Endothelial cell of umbilical vein (primary cell): ENCODE measurements around the gene CARD8. TPM values are rescaled to one million over a fixed set of nuclear protein-coding genes. Genes with fewer than 3 reads are reported as not detected.
A peak's percentile ranks its signal among the peaks of the same experiment; 100 is the strongest.

Experiments
- BruUV-seq: library from RNA; stranded (reverse); fragments of 400-500 nt; replicated peaks from 2 replicates; lab custom pipeline; 2021; lab: Mats Ljungman, UMichigan
- CTCF ChIA-PET: fragments of 300-600, 350-600 bp; sonication (Branson Sonifier 250); formaldehyde crosslinking; loops from one replicate; lab custom pipeline; 2021; ENCODE audit warnings: antibody characterized with exemption, inconsistent platforms; lab: Charles Lee
- POLR2A ChIA-PET: fragments of 300-600, 350-600 bp; sonication (Branson Sonifier 250); formaldehyde crosslinking; loops from one replicate; lab custom pipeline; 2021; ENCODE audit warnings: antibody characterized with exemption, inconsistent platforms; lab: Charles Lee
- DNase-seq: peaks from one replicate; pipeline ENCODE4 v3.0.0-alpha.2; 2011; ENCODE audit warnings: low read depth, low spot score
- FAIRE-seq: peaks from 2 replicates; lab custom pipeline; 2011; peaks lifted over from hg19 to GRCh38; lab: Jason Lieb, UNC
- H2AFZ ChIP-seq: 2 replicates; pipeline ENCODE4 v1.6.0; 2012; ENCODE audit warnings: low read depth, low read length, control low read depth, inconsistent platforms
- H3K27ac ChIP-seq: 2 replicates; pipeline ENCODE4 v1.5.1; 2011; ENCODE audit warnings: low read depth, mild to moderate bottlenecking, control low read depth, low read length, moderate library complexity; ENCODE audit not compliant: insufficient read depth
- H3K27me3 ChIP-seq, 2 experiments: 2 replicates each; pipeline versions ENCODE4 v1.6.0 to v1.6.1; 2011; ENCODE audit warnings: low read length in 2 of 2, mixed read lengths in 1 of 2; ENCODE audit not compliant: control insufficient read depth in 2 of 2, insufficient read depth in 2 of 2
- H3K36me3 ChIP-seq, 2 experiments: 2 replicates in 1 of 2; 3 replicates in 1 of 2; pipeline ENCODE4 v1.5.1; 2011; ENCODE audit warnings: low read length in 2 of 2, mild to moderate bottlenecking in 1 of 2, moderate library complexity in 1 of 2; ENCODE audit not compliant: control insufficient read depth in 2 of 2, insufficient read depth in 2 of 2; ENCODE audit errors: extremely low read depth in 1 of 2
- H3K4me1 ChIP-seq: 3 replicates; pipeline ENCODE4 v1.5.1; 2011; ENCODE audit warnings: mild to moderate bottlenecking, low read length; ENCODE audit not compliant: control insufficient read depth, insufficient read depth; ENCODE audit errors: extremely low read depth
- H3K4me2 ChIP-seq: 2 replicates; pipeline ENCODE4 v1.6.1; 2011; ENCODE audit warnings: low read length, control low read depth, mixed read lengths; ENCODE audit not compliant: insufficient read depth
- H3K4me3 ChIP-seq, 3 experiments: fragments of 200-600 bp in 1 of 3; sonication (generic), shearing (Covaris generic) in 1 of 3; replicated peaks in 1 of 3; 2 replicates each; pipeline ENCODE4 v1.5.1; 2011 to 2016; ENCODE audit warnings: control low read depth in 3 of 3, low read length in 3 of 3, mild to moderate bottlenecking in 2 of 3, inconsistent platforms in 1 of 3, low read depth in 1 of 3, moderate library complexity in 1 of 3; ENCODE audit not compliant: insufficient read depth in 1 of 3
- H3K79me2 ChIP-seq: 2 replicates; pipeline ENCODE4 v1.6.0; 2012; ENCODE audit warnings: low read length, inconsistent platforms; ENCODE audit not compliant: control insufficient read depth, insufficient read depth
- H3K9ac ChIP-seq: replicated peaks from 2 replicates; pipeline ENCODE3; 2011; ENCODE audit warnings: low read length, control low read depth; ENCODE audit not compliant: insufficient read depth; ENCODE audit errors: extremely low read depth
- H3K9me1 ChIP-seq: replicated peaks from 3 replicates; pipeline ENCODE4 v1.6.0; 2011; ENCODE audit warnings: mild to moderate bottlenecking, low read length; ENCODE audit not compliant: control insufficient read depth, insufficient read depth; ENCODE audit errors: extremely low read depth
- H3K9me3 ChIP-seq: replicated peaks from 2 replicates; pipeline ENCODE4 v1.5.1; 2012; ENCODE audit warnings: low read length, inconsistent platforms; ENCODE audit not compliant: control insufficient read depth, insufficient read depth
- H4K20me1 ChIP-seq: replicated peaks from 2 replicates; pipeline ENCODE3; 2011; ENCODE audit warnings: mild to moderate bottlenecking, low read length; ENCODE audit not compliant: control insufficient read depth, insufficient read depth; ENCODE audit errors: extremely low read depth
- CTCF ChIP-seq, 2 donors: IDR thresholded peaks; 1 replicate in 1 of 2; 2 replicates in 1 of 2; pipeline ENCODE4 v1.5.1; 2011; ENCODE audit warnings: low read length in 2 of 2, mild to moderate bottlenecking in 2 of 2, moderate library complexity in 2 of 2, control low read depth in 1 of 2, inconsistent platforms in 1 of 2, low read depth in 1 of 2; ENCODE audit not compliant: insufficient read depth in 1 of 2; ENCODE audit errors: extremely low read depth in 1 of 2
- EZH2 ChIP-seq: IDR thresholded peaks from 2 replicates; pipeline ENCODE4 v1.6.1; 2012; ENCODE audit warnings: borderline replicate concordance, low read depth, mild to moderate bottlenecking, moderate library complexity, low read length, inconsistent platforms; ENCODE audit not compliant: severe bottlenecking
- FOS ChIP-seq: IDR thresholded peaks from 2 replicates; pipeline ENCODE4 v1.6.1; 2011; ENCODE audit warnings: mild to moderate bottlenecking, low read length, moderate library complexity, borderline replicate concordance; ENCODE audit not compliant: insufficient read depth
- GATA2 ChIP-seq: IDR thresholded peaks from 2 replicates; pipeline ENCODE4 v1.7.0; 2011; ENCODE audit warnings: low read depth, mild to moderate bottlenecking, moderate library complexity, mixed read lengths, low read length; ENCODE audit not compliant: insufficient read length, insufficient read depth
- JUN ChIP-seq: IDR thresholded peaks from 2 replicates; pipeline ENCODE4 v1.6.1; 2011; ENCODE audit warnings: borderline replicate concordance, low read depth; ENCODE audit not compliant: insufficient read length, insufficient read depth
- MAX ChIP-seq: IDR thresholded peaks from 2 replicates; pipeline ENCODE4 v1.6.1; 2011; ENCODE audit not compliant: insufficient read depth, insufficient read length
- MYC ChIP-seq: IDR thresholded peaks from one replicate; pipeline ENCODE4 v1.6.1; 2011; ENCODE audit warnings: mild to moderate bottlenecking, low read depth, low read length
- POLR2A ChIP-seq: IDR thresholded peaks from 2 replicates; pipeline ENCODE4 v1.6.1; 2012; ENCODE audit warnings: low read depth, mild to moderate bottlenecking, control low read depth, low read length
- POLR2AphosphoS5 ChIP-seq: IDR thresholded peaks from 2 replicates; pipeline ENCODE4 v1.6.1; 2012; ENCODE audit warnings: low read depth, mild to moderate bottlenecking, control low read depth, low read length, moderate library complexity; ENCODE audit not compliant: insufficient read depth
- dilution Hi-C: fragments of 300-500 bp; cut with MboI; formaldehyde crosslinking; loops from one replicate; pipeline ENCODE4 v1.15.0; 2019; ENCODE audit warnings: low sequenced_read_pairs; ENCODE audit not compliant: extremely low pct_ligation_motif_present
- intact Hi-C: fragments of 100-400 bp; cut with micrococcal nuclease; formaldehyde crosslinking; loops from one replicate; pipeline ENCODE4 v1.10.0; 2022
- polyA plus RNA-seq, 4 experiments: library from polyadenylated mRNA; depleted of rRNA in 3 of 4; stranded (reverse) in 3 of 4; unstranded in 1 of 4; fragments of >200 nt; gene quantifications; 2 replicates each; pipeline versions ENCODE4 v1.2.1 to v1.2.3, GENCODE V29; 2011 to 2012; ENCODE audit warnings: missing spikeins in 1 of 4
- total RNA-seq: library from RNA; stranded (reverse); gene quantifications from 2 replicates; pipeline ENCODE4 v1.2.3, GENCODE V29; 2021

Gene CARD8
- total and polyA plus RNA-seq, 2 donors (not counting 3 experiments of a cell fraction or from before 2014, with no cell fraction given), result 64.6 to 123 TPM

- no TSS peak for BruUV-seq
- dilution Hi-C loops (no loop called here), intact Hi-C loops (loop anchor here (1.0 to 2.0 kb wide), 6 partner anchors 19 to 90 kb away; no protein-coding TSS in a partner anchor)
- Histone ChIP-seq H3K9me1 (no peaks in the 10 kb centered on the region), H3K36me3 (peaks cover 0 to 6% of the 10 kb centered on the region in 2 experiments), H3K4me3 (peak overlapping the region; percentile 69 to 88 (median 87)), H4K20me1 (no peaks in the 10 kb centered on the region), H3K9me3 (no peaks in the 10 kb centered on the region), H3K79me2 (peaks cover 28% of the 10 kb centered on the region), H3K4me2 (peak overlapping the region; percentile 92), H2AFZ (peak overlapping the region; percentile 55), H3K27ac (peak overlapping the region; percentile 37), H3K27me3 (no peaks in the 10 kb centered on the region), H3K4me1 (peaks cover 13% of the 10 kb centered on the region), H3K9ac (peak overlapping the region; percentile 85)
- FAIRE-seq (no peak), DNase-seq (no peak)
- CTCF ChIA-PET, result interaction anchor here (1.0 to 1.5 kb wide), 2 partner anchors 18 to 33 kb away, joined by 3 to 4 read pairs; no protein-coding TSS in a partner anchor
- no peak for TF ChIP-seq FOS
- no peak for TF ChIP-seq POLR2AphosphoS5
- no peak for TF ChIP-seq JUN
- TF ChIP-seq EZH2, result no peak
- TF ChIP-seq CTCF (IDR thresholded peaks at IDR 0.05; ENCODE audit: extremely low read depth in 1 of 2, insufficient read depth in 1 of 2, low read depth in 1 of 2, low read length in 2 of 2), result no peak
- no peak for TF ChIP-seq POLR2A
- TF ChIP-seq MYC, result no peak
- TF ChIP-seq GATA2, result no peak
- TF ChIP-seq MAX, result no peak
- POLR2A ChIA-PET, result interaction anchor here (0.6 kb wide), 1 partner anchor 31 kb away, joined by 4 read pairs; no protein-coding TSS in a partner anchor
Measured at GRCh38 chr19:48170817-48171347, 84.8 kb downstream of the CARD8 start.
